IPS-18a (cell line): Measurements from ENCODE around the gene RAB8A.
A peak's percentile ranks its signal among the peaks of the same experiment; 100 is the strongest.
"Not testable (repeated sequence)": the region's sequence is repeated elsewhere in the genome, so short reads cannot be mapped to it uniquely, and the experiment has no call there.

ENCODE experiments used
- H3K27ac ChIP-seq: one replicate; pipeline ENCODE4 v1.5.1; 2013; ENCODE audit warnings: low read length
- H3K27me3 ChIP-seq: one replicate; pipeline ENCODE4 v1.6.1; 2013; ENCODE audit warnings: mild to moderate bottlenecking, low read length; ENCODE audit not compliant: control insufficient read depth, insufficient read depth
- H3K36me3 ChIP-seq: one replicate; pipeline ENCODE4 v1.6.1; 2013; ENCODE audit warnings: low read depth, low read length; ENCODE audit not compliant: control insufficient read depth
- H3K4me1 ChIP-seq: one replicate; pipeline ENCODE4 v1.6.1; 2013; ENCODE audit warnings: low read depth, low read length; ENCODE audit not compliant: control insufficient read depth
- H3K4me3 ChIP-seq: one replicate; pipeline ENCODE4 v1.5.1; 2013; ENCODE audit warnings: low read length
- H3K9ac ChIP-seq: one replicate; pipeline ENCODE4 v1.6.1; 2013; ENCODE audit warnings: mild to moderate bottlenecking, low read length, moderate library complexity
- H3K9me3 ChIP-seq: one replicate; pipeline ENCODE4 v1.6.1; 2013; ENCODE audit warnings: low read depth, low read length; ENCODE audit not compliant: control insufficient read depth

RAB8A gene

DNA sequence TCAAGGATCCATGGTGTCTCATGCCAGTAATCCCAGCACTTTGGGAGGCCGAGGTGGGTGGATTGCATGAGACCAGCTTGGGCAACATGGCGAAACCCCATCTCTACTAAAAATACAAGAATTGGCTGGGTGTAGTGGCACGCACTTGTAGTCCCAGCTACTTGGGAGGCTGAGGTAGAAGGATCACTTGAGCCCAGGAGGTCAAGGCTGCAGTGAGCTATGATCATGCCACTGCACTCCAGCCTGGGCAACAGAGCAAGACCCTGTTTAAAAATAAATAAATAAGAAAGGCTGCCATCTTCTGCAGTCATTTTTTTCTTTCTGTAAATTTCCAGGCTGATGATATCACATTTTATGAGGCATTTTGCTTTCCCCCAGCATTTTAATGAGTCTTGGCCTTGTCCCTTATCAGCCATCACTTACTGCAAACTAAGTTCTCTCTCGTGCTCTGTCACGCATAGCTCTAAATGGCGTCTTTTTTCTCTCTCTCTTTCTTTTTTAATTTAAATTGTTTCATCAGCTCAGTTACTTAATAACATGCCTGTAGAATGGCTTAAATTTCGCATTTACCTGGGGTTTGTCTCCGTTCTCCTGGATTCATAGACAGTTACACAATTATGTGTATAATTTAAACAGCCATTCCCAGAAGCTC lies 12.2 kb upstream of the RAB8A start:
- not testable (repeated sequence) for H3K9me3 ChIP-seq, H3K4me3 ChIP-seq, H3K27ac ChIP-seq, H3K4me1 ChIP-seq, H3K9ac ChIP-seq, H3K27me3 ChIP-seq
- peaks cover 81% of the 10 kb centered on the region for H3K36me3 ChIP-seq

DNA sequence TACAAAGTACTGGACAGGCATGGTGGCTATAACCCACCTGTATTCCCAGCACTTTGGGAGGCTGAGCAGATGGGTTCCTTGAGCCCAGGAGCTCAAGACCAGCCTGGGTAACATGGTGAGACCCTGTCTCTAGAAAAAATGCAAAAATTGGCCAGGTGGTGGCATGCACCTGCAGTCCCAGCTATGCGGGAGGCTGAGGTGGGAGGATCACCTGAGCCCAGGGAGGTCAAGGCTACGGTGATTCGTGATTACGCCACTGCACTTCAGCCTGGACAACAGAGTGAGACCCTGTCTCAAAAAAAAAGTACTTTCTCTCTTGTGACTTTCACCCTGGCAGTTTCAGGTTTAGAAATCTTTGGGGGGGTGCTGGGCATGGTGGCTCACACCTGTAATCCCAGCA lies 11.2 kb upstream of the RAB8A start:
- Histone ChIP-seq H3K9ac (no peak overlapping the region), H3K4me1 (no peaks in the 10 kb centered on the region), H3K4me3 (no peak overlapping the region), H3K27me3 (no peaks in the 10 kb centered on the region), H3K27ac (no peak overlapping the region), H3K36me3 (peaks cover 70% of the 10 kb centered on the region), H3K9me3 (no peaks in the 10 kb centered on the region)

DNA sequence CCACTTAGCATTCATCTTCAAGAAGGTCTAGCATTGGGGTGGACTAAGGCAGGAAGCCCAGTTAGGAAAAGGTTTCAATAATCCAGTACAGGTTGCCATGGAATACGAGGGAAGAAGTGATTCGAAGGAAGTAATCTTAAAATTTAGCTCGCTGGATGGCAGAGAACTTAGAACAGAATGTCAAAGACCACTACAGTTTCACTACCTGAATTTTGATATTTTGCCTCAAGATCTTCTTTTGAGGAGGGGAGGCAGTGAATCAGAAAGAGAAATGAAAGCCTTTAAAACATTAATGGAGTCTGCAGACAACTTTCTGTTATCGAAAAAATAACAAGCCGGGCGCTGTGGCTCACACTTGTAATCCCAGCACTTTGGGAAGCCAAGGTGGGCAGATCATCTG lies 7.0 kb upstream of the RAB8A start:
- H3K36me3 ChIP-seq = peaks cover 36% of the 10 kb centered on the region
- H3K27me3 ChIP-seq = no peaks in the 10 kb centered on the region
- no peaks in the 10 kb centered on the region for H3K4me1 ChIP-seq
- H3K9me3 ChIP-seq = no peaks in the 10 kb centered on the region
- no peak overlapping the region for H3K4me3 ChIP-seq
- H3K9ac ChIP-seq = no peak overlapping the region
- H3K27ac ChIP-seq = no peak overlapping the region

DNA sequence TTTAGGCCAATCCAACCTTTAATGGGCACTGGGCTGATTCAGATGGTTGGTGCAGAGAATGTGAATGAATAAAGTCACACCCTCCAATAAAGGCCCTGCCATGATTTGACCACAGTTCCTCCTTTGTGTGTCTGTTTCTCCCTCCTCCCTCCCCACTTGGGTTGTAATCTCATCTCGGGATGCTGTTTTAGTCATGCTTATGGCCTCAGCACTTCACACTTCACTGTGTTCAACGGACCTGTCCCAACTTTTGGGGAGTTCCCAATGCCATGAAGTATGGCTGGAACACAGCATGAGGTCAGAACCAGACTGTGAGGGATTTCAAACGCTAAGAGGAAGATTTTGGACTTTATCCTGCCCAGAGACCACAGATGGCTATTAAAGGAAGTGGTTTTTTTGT lies 5.6 kb upstream of the RAB8A start:
- no peak overlapping the region for H3K9ac ChIP-seq
- H3K4me3 ChIP-seq = no peak overlapping the region
- H3K27me3 ChIP-seq = no peaks in the 10 kb centered on the region
- H3K9me3 ChIP-seq = no peaks in the 10 kb centered on the region
- peaks cover 23% of the 10 kb centered on the region for H3K36me3 ChIP-seq
- H3K27ac ChIP-seq = no peak overlapping the region
- H3K4me1 ChIP-seq = no peaks in the 10 kb centered on the region

DNA sequence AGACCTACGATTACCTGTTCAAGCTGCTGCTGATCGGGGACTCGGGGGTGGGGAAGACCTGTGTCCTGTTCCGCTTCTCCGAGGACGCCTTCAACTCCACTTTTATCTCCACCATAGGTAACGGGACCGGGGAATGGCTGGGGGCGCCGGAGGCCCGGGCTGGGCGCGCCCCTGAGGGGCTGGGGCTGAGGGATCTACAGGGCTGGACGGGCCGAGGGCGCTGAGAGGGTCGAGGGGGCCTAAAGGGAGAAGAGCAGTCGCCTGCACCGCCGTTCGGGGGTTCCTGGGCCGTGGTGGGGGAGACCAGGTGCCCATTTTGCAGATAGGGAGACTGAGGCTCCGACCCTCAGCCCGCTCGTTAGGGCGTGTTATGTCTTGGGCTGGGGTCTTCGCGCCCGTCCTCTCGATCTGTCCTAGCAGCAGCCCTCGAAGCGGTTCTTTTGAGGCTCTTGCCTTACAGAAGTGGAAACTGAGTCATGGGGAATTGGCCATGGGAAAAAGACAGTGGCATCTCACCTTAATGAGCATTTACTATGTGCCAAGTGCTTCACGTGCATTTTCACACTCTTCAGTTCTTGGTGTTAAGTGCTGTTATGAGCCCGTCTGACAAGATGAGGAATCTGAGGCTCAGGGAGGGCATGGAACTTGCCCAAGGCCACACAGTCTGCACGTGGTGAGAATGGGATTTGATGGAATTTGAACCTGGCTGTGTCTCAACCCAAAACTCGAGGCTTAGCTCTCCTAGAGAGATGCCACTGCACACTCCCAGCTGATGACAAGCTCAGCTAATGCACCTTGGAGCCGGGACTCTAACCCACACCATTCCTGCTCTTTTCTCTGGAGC lies 442 bp downstream of the RAB8A start:
- Histone ChIP-seq H3K9ac (peak overlapping the region; percentile 83), H3K36me3 (peaks cover 4% of the 10 kb centered on the region), H3K27ac (peak overlapping the region; percentile 19), H3K9me3 (no peaks in the 10 kb centered on the region), H3K27me3 (no peaks in the 10 kb centered on the region), H3K4me3 (peak overlapping the region; percentile 76), H3K4me1 (peaks cover 6% of the 10 kb centered on the region)

DNA sequence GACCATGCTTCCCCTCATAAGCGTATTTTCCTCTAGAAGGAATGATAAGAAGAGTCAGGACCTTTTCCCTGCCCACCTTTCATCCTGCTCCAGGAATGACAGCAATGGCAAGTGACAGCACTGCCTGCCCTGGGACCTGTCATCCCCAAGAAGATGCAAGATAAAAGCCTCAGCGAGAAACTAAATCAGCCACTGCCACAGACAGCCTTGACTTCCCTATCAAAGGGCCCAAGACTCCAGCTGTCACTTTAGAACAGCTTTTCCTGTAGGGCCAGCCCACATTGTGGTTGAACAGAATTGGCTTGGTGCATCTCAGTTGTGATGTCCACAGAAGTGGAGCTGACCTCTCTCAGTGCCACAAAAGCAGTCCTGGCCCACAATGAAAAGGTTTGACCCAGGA lies 1.1 kb downstream of the RAB8A start:
- Histone ChIP-seq H3K4me3 (peak overlapping the region; percentile 76), H3K9me3 (no peaks in the 10 kb centered on the region), H3K27me3 (no peaks in the 10 kb centered on the region), H3K9ac (no peak overlapping the region), H3K4me1 (peaks cover 6% of the 10 kb centered on the region), H3K27ac (no peak overlapping the region), H3K36me3 (peaks cover 4% of the 10 kb centered on the region)

DNA sequence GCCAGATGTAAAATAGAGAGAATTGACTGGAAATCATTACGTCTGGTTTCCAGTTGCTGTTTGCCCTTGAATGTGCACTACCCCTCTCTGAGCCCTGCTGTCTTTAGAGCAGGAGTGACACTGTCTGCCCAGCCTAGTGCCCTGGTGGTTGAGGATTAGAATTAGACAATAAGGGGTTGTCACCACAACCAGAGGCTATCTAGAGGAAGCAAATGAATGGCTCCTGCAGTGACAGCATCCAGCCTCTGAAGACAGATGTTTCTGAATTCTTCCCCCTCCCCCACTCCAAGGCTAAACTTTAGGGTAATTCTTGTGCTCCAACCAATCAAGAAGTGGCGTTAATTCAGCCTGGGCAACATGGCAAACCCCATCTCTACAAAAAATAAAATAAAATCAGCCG lies 2.0 kb downstream of the RAB8A start:
- H3K27ac ChIP-seq = no peak overlapping the region
- no peak overlapping the region for H3K4me3 ChIP-seq
- H3K36me3 ChIP-seq = peaks cover 12% of the 10 kb centered on the region
- no peaks in the 10 kb centered on the region for H3K27me3 ChIP-seq
- H3K9me3 ChIP-seq = no peaks in the 10 kb centered on the region
- H3K9ac ChIP-seq = no peak overlapping the region
- H3K4me1 ChIP-seq = peaks cover 6% of the 10 kb centered on the region

DNA sequence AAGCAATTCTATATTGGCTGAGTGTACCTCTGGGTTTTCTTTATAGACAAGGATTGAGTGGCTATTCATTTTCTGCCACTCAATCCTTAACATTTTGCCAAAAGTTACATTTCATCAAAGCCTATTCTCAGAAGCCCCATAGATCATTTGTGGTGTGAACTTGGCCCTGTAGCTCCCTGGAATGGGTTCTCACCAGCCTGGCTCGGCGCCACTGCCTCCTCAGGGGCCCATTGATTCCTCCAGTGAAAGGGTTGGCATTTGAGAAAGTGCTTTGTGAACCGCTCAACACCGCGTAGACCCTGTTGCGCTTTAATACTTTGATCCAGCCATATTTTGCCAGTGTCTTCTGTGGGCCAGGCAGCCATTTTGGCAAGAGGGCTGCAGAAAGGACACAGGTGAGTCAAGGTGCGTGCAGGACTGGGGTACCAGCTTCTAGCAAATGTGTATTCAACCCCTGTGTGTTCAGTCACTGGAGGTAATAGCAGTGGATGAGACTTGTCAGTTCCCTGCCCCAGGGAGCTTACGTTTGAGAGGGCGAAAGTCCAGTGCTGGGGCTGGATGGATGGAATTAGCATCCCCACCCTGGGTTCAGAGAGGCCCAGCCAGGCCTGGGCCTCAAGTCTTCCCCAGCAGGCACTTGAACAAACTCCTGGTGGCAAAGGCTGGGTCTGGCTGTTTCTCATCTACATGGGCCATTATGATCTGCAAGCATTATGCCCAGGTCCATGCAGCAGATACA lies 3.8 kb downstream of the RAB8A start:
- no peaks in the 10 kb centered on the region for H3K9me3 ChIP-seq
- peaks cover 21% of the 10 kb centered on the region for H3K36me3 ChIP-seq
- no peak overlapping the region for H3K27ac ChIP-seq
- no peak overlapping the region for H3K9ac ChIP-seq
- H3K27me3 ChIP-seq = no peaks in the 10 kb centered on the region
- peaks cover 6% of the 10 kb centered on the region for H3K4me1 ChIP-seq
- no peak overlapping the region for H3K4me3 ChIP-seq

DNA sequence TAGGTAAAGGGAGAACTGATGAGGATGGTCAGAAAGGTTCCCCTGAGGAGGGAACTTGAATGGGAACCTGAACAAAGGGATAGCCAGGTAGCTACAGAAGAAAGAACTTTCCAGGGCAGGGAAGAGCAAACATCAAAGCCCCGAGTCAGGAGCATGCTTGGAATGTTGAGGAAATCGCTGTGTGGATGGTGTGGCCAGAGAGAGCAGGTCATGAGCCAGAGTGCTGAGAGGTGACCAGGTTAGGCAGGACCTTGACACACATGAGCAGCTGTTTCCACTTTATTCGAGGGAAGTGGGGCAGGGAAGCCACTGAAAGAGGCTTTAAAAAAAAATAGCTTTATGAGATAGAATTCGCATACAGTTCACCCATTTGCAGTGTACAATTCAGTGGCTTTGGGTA lies 4.4 kb downstream of the RAB8A start:
- Histone ChIP-seq H3K4me3 (no peak overlapping the region), H3K9ac (no peak overlapping the region), H3K36me3 (peaks cover 21% of the 10 kb centered on the region), H3K4me1 (peaks cover 6% of the 10 kb centered on the region), H3K9me3 (no peaks in the 10 kb centered on the region), H3K27ac (no peak overlapping the region), H3K27me3 (no peaks in the 10 kb centered on the region)

DNA sequence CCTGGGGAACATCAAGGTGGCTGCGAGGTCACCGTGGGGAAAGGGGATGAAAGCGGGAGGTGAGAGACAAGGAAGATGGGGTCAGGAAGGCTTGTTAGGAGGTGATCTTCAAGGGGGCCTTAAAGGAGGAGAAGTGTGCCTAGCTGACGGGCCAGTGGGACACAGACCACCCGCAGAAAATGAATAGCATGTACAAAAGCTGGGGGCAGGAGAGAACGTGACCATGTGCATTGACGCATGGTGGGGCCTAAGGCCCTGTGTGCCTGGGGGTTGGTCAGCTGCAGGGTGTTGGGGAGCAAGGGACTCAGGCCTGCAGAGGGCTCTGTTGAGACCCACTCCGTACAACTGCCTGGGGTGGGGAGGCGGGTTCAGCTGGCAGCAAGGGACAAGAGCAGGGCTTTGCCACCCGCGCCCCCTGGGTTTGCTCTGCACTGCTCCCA lies 5.9 kb downstream of the RAB8A start:
- Histone ChIP-seq H3K9me3 (no peaks in the 10 kb centered on the region), H3K9ac (no peak overlapping the region), H3K27me3 (no peaks in the 10 kb centered on the region), H3K4me1 (peaks cover 2% of the 10 kb centered on the region), H3K27ac (no peak overlapping the region), H3K4me3 (no peak overlapping the region), H3K36me3 (peaks cover 36% of the 10 kb centered on the region)

DNA sequence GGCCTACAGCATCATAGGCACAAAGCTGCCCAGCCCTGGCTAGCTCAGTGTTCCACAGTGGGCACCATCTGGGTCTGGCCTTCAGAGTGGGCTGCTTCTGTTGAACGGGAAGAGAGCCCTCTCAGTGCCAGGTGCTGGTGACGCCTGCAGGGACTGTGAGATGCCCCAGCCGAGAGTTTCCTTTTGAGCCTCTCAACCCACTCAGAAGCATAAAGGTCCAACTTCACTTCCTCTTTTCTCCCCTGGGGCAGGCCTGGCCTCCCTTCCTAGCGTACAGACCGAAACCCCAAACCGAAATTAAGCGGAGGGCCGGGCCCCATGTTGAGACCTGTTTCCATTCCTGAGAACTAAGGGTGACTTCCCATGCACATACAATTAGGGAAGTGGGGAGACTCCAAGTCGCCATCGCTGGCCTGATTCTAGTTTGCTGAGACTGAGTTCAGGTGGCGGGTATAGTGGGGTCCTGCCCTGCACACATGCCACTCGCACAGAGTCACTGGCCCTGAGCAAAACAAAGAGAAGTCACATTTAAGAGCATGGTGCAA lies 6.9 kb downstream of the RAB8A start:
- H3K4me3 ChIP-seq = no peak overlapping the region
- H3K4me1 ChIP-seq = no peaks in the 10 kb centered on the region
- no peaks in the 10 kb centered on the region for H3K27me3 ChIP-seq
- no peaks in the 10 kb centered on the region for H3K9me3 ChIP-seq
- H3K27ac ChIP-seq = no peak overlapping the region
- no peak overlapping the region for H3K9ac ChIP-seq
- H3K36me3 ChIP-seq = peaks cover 40% of the 10 kb centered on the region
